HCT116 (cell line): Measurements from ENCODE around the gene UBQLN2. TPM values are rescaled to one million over a fixed set of nuclear protein-coding genes. Genes with fewer than 3 reads are reported as not detected.

ENCODE experiments used
- ATAC-seq: fragments of 200-7000 bp; cut with Tn5 transposase; 2 replicates; pipeline ENCODE4 v1.9.1; 2020; ENCODE audit warnings: mild to moderate bottlenecking, moderate library complexity
- BruUV-seq: library from RNA; stranded (reverse); fragments of 400-500 nt; replicated peaks from 2 replicates; lab custom pipeline; 2021; lab: Mats Ljungman, UMichigan
- CTCF ChIA-PET: fragments of 300-600 bp; sonication (Branson Sonifier 250); formaldehyde crosslinking; loops from one replicate; lab custom pipeline; 2021; ENCODE audit warnings: antibody characterized with exemption; lab: Charles Lee
- POLR2A ChIA-PET: fragments of 300-600, 350-600 bp; sonication (Branson Sonifier 250); formaldehyde crosslinking; loops from one replicate; lab custom pipeline; 2021; ENCODE audit warnings: antibody characterized with exemption; lab: Charles Lee
- RAD21 ChIA-PET, 2 experiments: fragments of 300-600 bp; sonication (Branson Sonifier 250); formaldehyde crosslinking; loops; one replicate each; lab custom pipeline; 2023; ENCODE audit warnings: low total read pairs in 2 of 2; ENCODE audit not compliant: uncharacterized antibody in 2 of 2, unreplicated experiment in 2 of 2, low non-redundant PET in 1 of 2; lab: Charles Lee
- DNase-seq: peaks from one replicate; pipeline ENCODE4 v3.0.0-alpha.2; 2010; ENCODE audit warnings: low read depth, low spot score
- H2AFZ ChIP-seq: fragments of 200-600 bp; shearing (Covaris generic), sonication (generic); 2 replicates; pipeline ENCODE4 v1.6.1; 2017; ENCODE audit warnings: low read depth, mixed run types, mixed read lengths, antibody characterized with exemption, low read length; ENCODE audit not compliant: poor library complexity, severe bottlenecking
- H3K27ac ChIP-seq: 2 replicates; pipeline ENCODE4 v1.5.1; 2012; ENCODE audit warnings: low read depth, low read length
- H3K27me3 ChIP-seq: fragments of 200-600 bp; sonication (generic); 2 replicates; pipeline ENCODE4 v1.6.1; 2016; ENCODE audit warnings: mixed run types, low read length, mixed read lengths; ENCODE audit not compliant: insufficient read depth
- H3K36me3 ChIP-seq, 2 experiments: fragments of 200-500 bp in 1 of 2; fragments of 200-600 bp in 1 of 2; sonication (Bioruptor generic) in 1 of 2; sonication (generic) in 1 of 2; 2 replicates each; pipeline versions ENCODE4 v1.5.1 to v1.6.1; 2014 to 2016; ENCODE audit warnings: low read length in 2 of 2, inconsistent platforms in 1 of 2, mixed read lengths in 1 of 2, mixed run types in 1 of 2; ENCODE audit not compliant: insufficient read depth in 2 of 2, control insufficient read depth in 1 of 2
- H3K4me1 ChIP-seq, 2 experiments: fragments of 200-600 bp in 1 of 2; sonication (generic) in 1 of 2; 2 replicates each; pipeline versions ENCODE4 v1.5.1 to v1.6.1; 2012 to 2017; ENCODE audit warnings: low read length in 2 of 2, inconsistent platforms in 1 of 2, mild to moderate bottlenecking in 1 of 2, mixed read lengths in 1 of 2, mixed run types in 1 of 2, moderate library complexity in 1 of 2; ENCODE audit not compliant: insufficient read depth in 2 of 2, control insufficient read depth in 1 of 2
- H3K4me2 ChIP-seq: fragments of 200-600 bp; sonication (generic); 2 replicates; pipeline ENCODE4 v1.6.1; 2017; ENCODE audit warnings: mixed run types, low read length, mixed read lengths
- H3K4me3 ChIP-seq, 2 experiments: fragments of 200-600 bp in 1 of 2; sonication (generic) in 1 of 2; replicated peaks in 1 of 2; 2 replicates each; pipeline ENCODE4 v1.5.1; 2011 to 2016; ENCODE audit warnings: low read length in 2 of 2, control low read depth in 1 of 2, low read depth in 1 of 2, mild to moderate bottlenecking in 1 of 2, mixed read lengths in 1 of 2, mixed run types in 1 of 2
- H3K79me2 ChIP-seq: fragments of 200-600 bp; sonication (generic); 2 replicates; pipeline ENCODE4 v1.6.1; 2017; ENCODE audit warnings: mild to moderate bottlenecking, mixed run types, low read length, moderate library complexity, mixed read lengths; ENCODE audit not compliant: insufficient read depth
- H3K9ac ChIP-seq: fragments of 200-600 bp; sonication (generic); 2 replicates; pipeline ENCODE4 v1.6.1; 2016; ENCODE audit warnings: low read length, mixed read lengths
- H3K9me2 ChIP-seq: fragments of 200-600 bp; sonication (generic), shearing (Covaris generic); 2 replicates; pipeline ENCODE4 v1.6.1; 2017; ENCODE audit warnings: mixed run types, mild to moderate bottlenecking, moderate library complexity; ENCODE audit not compliant: insufficient read depth
- H3K9me3 ChIP-seq, 2 experiments: fragments of 200-500 bp in 1 of 2; fragments of 200-600 bp in 1 of 2; sonication (Bioruptor generic) in 1 of 2; sonication (generic) in 1 of 2; 2 replicates each; pipeline ENCODE4 v1.6.1; 2014 to 2017; ENCODE audit warnings: low read length in 2 of 2, mixed read lengths in 2 of 2, inconsistent platforms in 1 of 2, low read depth in 1 of 2, mild to moderate bottlenecking in 1 of 2, mixed run types in 1 of 2, moderate library complexity in 1 of 2; ENCODE audit not compliant: control insufficient read depth in 1 of 2, insufficient read depth in 1 of 2
- H4K20me1 ChIP-seq: fragments of 200-600 bp; sonication (generic), shearing (Covaris generic); 2 replicates; pipeline ENCODE4 v1.6.1; 2017; ENCODE audit warnings: mixed run types, mild to moderate bottlenecking, moderate library complexity; ENCODE audit not compliant: insufficient read depth
- CBX3 ChIP-seq: IDR thresholded peaks from 2 replicates; pipeline ENCODE4 v1.6.1; 2012; ENCODE audit warnings: low read depth
- CEBPB ChIP-seq: IDR thresholded peaks from 2 replicates; pipeline ENCODE4 v1.6.1; 2012; ENCODE audit warnings: low read depth
- ELF1 ChIP-seq: IDR thresholded peaks from 2 replicates; pipeline ENCODE4 v1.6.1; 2012; ENCODE audit warnings: low read depth, borderline replicate concordance
- EZH2 ChIP-seq: fragments of 200-600 bp; sonication (generic); IDR thresholded peaks from 2 replicates; pipeline ENCODE4 v1.6.1; 2017; ENCODE audit warnings: antibody characterized with exemption, mixed run types
- FOSL1 ChIP-seq: IDR thresholded peaks from 2 replicates; pipeline ENCODE4 v1.6.1; 2012; ENCODE audit warnings: low read depth
- JUND ChIP-seq: IDR thresholded peaks from 2 replicates; pipeline ENCODE4 v1.6.1; 2012
- POLR2A ChIP-seq: IDR thresholded peaks from 2 replicates; pipeline ENCODE4 v1.7.0; 2011; ENCODE audit warnings: borderline replicate concordance; ENCODE audit not compliant: insufficient read depth, insufficient read length; ENCODE audit errors: extremely low read depth
- RAD21 ChIP-seq: IDR thresholded peaks from 2 replicates; pipeline ENCODE4 v1.6.1; 2012; ENCODE audit warnings: low read depth, mild to moderate bottlenecking
- SIN3A ChIP-seq: IDR thresholded peaks from 2 replicates; pipeline ENCODE4 v1.6.1; 2012; ENCODE audit warnings: low read depth
- SP1 ChIP-seq: IDR thresholded peaks from 2 replicates; pipeline ENCODE4 v1.6.1; 2012; ENCODE audit warnings: low read depth
- SRF ChIP-seq: IDR thresholded peaks from 2 replicates; pipeline ENCODE4 v1.6.1; 2012; ENCODE audit warnings: low read depth
- TCF7L2 ChIP-seq: IDR thresholded peaks from 2 replicates; pipeline ENCODE4 v1.7.0; 2011; ENCODE audit warnings: borderline replicate concordance, inconsistent platforms; ENCODE audit not compliant: insufficient read depth, insufficient read length; ENCODE audit errors: extremely low read depth
- YY1 ChIP-seq: IDR thresholded peaks from 2 replicates; pipeline ENCODE4 v1.6.1; 2011; ENCODE audit warnings: low read length, low read depth, moderate library complexity, mild to moderate bottlenecking; ENCODE audit not compliant: insufficient replicate concordance; ENCODE audit errors: extremely low read depth
- ZFX ChIP-seq: fragments of 450-650 bp; IDR thresholded peaks from 2 replicates; pipeline ENCODE4 v1.6.1; 2017
- intact Hi-C: fragments of 100-400 bp; cut with micrococcal nuclease; formaldehyde crosslinking; loops from 2 replicates; pipeline ENCODE4 v1.10.0; 2022
- total RNA-seq: library from RNA; stranded (reverse); gene quantifications from one replicate; pipeline ENCODE4 v1.2.1, GENCODE V29; 2021; ENCODE audit not compliant: unreplicated experiment
- TF ChIP-seq, protein P1 (sequence below), 3 experiments: fragments of 200-600 bp in 1 of 3; sonication (generic) in 1 of 3; IDR thresholded peaks in 2 of 3; conservative IDR thresholded peaks in 1 of 3; 2 replicates each; pipeline ENCODE4 v1.5.1; 2012 to 2017; ENCODE audit warnings: low read depth in 2 of 3, low read length in 2 of 3, antibody characterized with exemption in 1 of 3, borderline replicate concordance in 1 of 3, control low read depth in 1 of 3, mild to moderate bottlenecking in 1 of 3, mixed read lengths in 1 of 3, mixed run types in 1 of 3, moderate library complexity in 1 of 3; ENCODE audit not compliant: insufficient read depth in 1 of 3
- TF ChIP-seq, protein P2 (sequence below): IDR thresholded peaks from 2 replicates; pipeline ENCODE4 v1.6.1; 2012
- TF ChIP-seq, protein P3 (sequence below): IDR thresholded peaks from 2 replicates; pipeline ENCODE4 v1.6.1; 2012

The UBQLN2 gene
- total RNA-seq, 1 experiment from 2014 or later = 20.9 TPM

GRCh38 chrX:56600141-56600540 lies 36.7 kb downstream of the UBQLN2 start:
- H3K4me1 ChIP-seq = no peaks in the 10 kb centered on the region
- ChIA-PET CTCF (no interaction called here), RAD21 (no interaction called here), POLR2A (no interaction called here)
- no peak overlapping the region for H3K4me2 ChIP-seq
- DNase-seq = no peak
- no TSS peak for BruUV-seq
- no peaks in the 10 kb centered on the region for H3K36me3 ChIP-seq
- intact Hi-C loops = no loop called here
- no peaks in the 10 kb centered on the region for H3K79me2 ChIP-seq
- H3K27ac ChIP-seq = no peak overlapping the region
- TF ChIP-seq ZFX = no peak
- no peak for TF ChIP-seq TCF7L2
- no peak for TF ChIP-seq CBX3
- no peak for TF ChIP-seq CEBPB
- no peak for TF ChIP-seq FOSL1
- TF ChIP-seq YY1 = no peak
- TF ChIP-seq, protein P1, sequence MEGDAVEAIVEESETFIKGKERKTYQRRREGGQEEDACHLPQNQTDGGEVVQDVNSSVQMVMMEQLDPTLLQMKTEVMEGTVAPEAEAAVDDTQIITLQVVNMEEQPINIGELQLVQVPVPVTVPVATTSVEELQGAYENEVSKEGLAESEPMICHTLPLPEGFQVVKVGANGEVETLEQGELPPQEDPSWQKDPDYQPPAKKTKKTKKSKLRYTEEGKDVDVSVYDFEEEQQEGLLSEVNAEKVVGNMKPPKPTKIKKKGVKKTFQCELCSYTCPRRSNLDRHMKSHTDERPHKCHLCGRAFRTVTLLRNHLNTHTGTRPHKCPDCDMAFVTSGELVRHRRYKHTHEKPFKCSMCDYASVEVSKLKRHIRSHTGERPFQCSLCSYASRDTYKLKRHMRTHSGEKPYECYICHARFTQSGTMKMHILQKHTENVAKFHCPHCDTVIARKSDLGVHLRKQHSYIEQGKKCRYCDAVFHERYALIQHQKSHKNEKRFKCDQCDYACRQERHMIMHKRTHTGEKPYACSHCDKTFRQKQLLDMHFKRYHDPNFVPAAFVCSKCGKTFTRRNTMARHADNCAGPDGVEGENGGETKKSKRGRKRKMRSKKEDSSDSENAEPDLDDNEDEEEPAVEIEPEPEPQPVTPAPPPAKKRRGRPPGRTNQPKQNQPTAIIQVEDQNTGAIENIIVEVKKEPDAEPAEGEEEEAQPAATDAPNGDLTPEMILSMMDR (IDR thresholded peaks at IDR 0.05 in 2 of 3, conservative IDR thresholded peaks at IDR 0.05 in 1 of 3; ENCODE audit: borderline replicate concordance in 1 of 3, insufficient read depth in 1 of 3, low read depth in 2 of 3, low read length in 2 of 3) = no peak
- no peak for TF ChIP-seq ELF1
- TF ChIP-seq EZH2 = no peak
- TF ChIP-seq POLR2A = no peak
- TF ChIP-seq SIN3A = no peak
- TF ChIP-seq, protein P2, sequence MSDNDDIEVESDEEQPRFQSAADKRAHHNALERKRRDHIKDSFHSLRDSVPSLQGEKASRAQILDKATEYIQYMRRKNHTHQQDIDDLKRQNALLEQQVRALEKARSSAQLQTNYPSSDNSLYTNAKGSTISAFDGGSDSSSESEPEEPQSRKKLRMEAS = no peak
- TF ChIP-seq, protein P3, sequence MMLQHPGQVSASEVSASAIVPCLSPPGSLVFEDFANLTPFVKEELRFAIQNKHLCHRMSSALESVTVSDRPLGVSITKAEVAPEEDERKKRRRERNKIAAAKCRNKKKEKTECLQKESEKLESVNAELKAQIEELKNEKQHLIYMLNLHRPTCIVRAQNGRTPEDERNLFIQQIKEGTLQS = no peak
- TF ChIP-seq SRF = no peak
- no peak for TF ChIP-seq RAD21
- no peak for TF ChIP-seq JUND
- no peak for TF ChIP-seq SP1
- H2AFZ ChIP-seq = no peak overlapping the region
- ATAC-seq = no peak
- no peak overlapping the region for H3K4me3 ChIP-seq
- no peaks in the 10 kb centered on the region for H4K20me1 ChIP-seq
- H3K9me2 ChIP-seq = no peaks in the 10 kb centered on the region
- no peaks in the 10 kb centered on the region for H3K27me3 ChIP-seq
- no peak overlapping the region for H3K9ac ChIP-seq
- H3K9me3 ChIP-seq = no peaks in the 10 kb centered on the region
